Fibroblast of mammary gland (primary cell): Measurements from ENCODE around the gene RNASE11.

ENCODE experiments used
- DNase-seq: peaks from one replicate; pipeline ENCODE4 v3.0.0-alpha.2; 2010; ENCODE audit warnings: low read depth
- H3K4me3 ChIP-seq: 2 replicates; pipeline ENCODE4 v1.5.1; 2011; ENCODE audit warnings: low read depth, mild to moderate bottlenecking, low read length, moderate library complexity; ENCODE audit not compliant: control insufficient read depth
- CTCF ChIP-seq: conservative IDR thresholded peaks from 2 replicates; pipeline ENCODE4 v1.5.1; 2011; ENCODE audit warnings: low read depth, low read length, inconsistent platforms; ENCODE audit not compliant: control insufficient read depth, insufficient read depth

Gene RNASE11

GRCh38 chr14:20556500-20557211, 31.1 kb downstream of the RNASE11 start:
- H3K4me3 ChIP-seq, result no peak overlapping the region
- DNase-seq, result peak; percentile 2
- no peak for TF ChIP-seq CTCF

- H3K4me3 ChIP-seq, result no peak overlapping the region
- no peak for DNase-seq
- no peak for TF ChIP-seq CTCF
Measured at GRCh38 chr14:20555845-20556244, 32.0 kb downstream of the RNASE11 start.

- TF ChIP-seq CTCF, result no peak
Measured at GRCh38 chr14:20553024-20553423, 34.8 kb downstream of the RNASE11 start.

GRCh38 chr14:20551606-20552005, 36.2 kb downstream of the RNASE11 start:
- DNase-seq, result no peak
- no peak overlapping the region for H3K4me3 ChIP-seq
- no peak for TF ChIP-seq CTCF

More at GRCh38 chr14:20553024-20553423, 34.8 kb downstream of the RNASE11 start:
- DNase-seq, result no peak
- H3K4me3 ChIP-seq, result no peak overlapping the region

GRCh38 chr14:20550926-20551325, 36.9 kb downstream of the RNASE11 start:
- TF ChIP-seq CTCF, result no peak
- H3K4me3 ChIP-seq, result no peak overlapping the region
- peak; percentile 14 for DNase-seq

DNA sequence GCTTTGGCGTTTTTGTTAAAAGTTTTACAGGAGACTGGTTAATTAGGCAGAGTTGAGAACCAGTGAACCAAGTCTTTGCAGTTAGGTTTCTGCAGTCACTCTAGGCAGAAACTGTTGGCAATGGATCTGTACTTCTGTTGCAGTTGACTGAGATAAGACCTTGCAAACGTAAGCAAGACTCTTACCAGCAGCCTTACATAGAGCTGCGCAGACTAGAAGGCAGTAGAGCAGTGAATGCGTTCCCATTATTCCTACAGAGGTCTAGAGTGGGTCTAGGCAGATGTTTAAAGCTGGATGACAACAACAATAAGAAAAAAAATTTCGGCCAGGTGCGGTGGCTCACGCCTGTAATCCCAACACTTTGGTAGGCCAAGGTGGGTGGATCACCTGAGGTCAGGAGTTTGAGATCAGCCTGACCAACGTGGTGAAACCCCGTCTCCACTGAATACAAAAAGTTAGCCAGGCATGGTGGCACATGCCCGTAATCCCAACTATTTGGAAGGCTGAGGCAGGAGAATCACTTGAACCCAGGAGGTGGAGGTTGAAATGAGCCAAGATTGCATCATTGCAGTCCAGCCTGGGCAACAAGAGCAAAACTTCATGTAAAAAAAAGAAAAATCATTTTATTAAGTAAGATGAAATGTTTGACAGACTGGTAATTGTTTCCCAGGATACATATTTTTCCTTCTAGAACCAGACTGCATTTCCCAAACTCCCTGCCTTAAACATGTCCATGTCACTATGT, 39.2 kb downstream of the RNASE11 start:
- DNase-seq, result no peak
- H3K4me3 ChIP-seq, result no peak overlapping the region
- TF ChIP-seq CTCF, result no peak
